Epithelial cell of esophagus (primary cell): ENCODE results near the gene PLSCR2.
"Not testable (repeated sequence)": the region's sequence is repeated elsewhere in the genome, so short reads cannot be mapped to it uniquely, and the experiment has no call there.

Source experiments
- DNase-seq: peaks from one replicate; pipeline ENCODE4 v3.0.0; 2010; ENCODE audit warnings: low read depth
- H3K4me3 ChIP-seq: 2 replicates; pipeline ENCODE4 v1.5.1; 2011; ENCODE audit warnings: mild to moderate bottlenecking, low read length, control low read depth
- TF ChIP-seq, protein P1 (sequence below): IDR thresholded peaks from 2 replicates; pipeline ENCODE4 v1.5.1; 2011; ENCODE audit warnings: low read depth, mild to moderate bottlenecking, low read length, control low read depth, inconsistent platforms; ENCODE audit not compliant: insufficient read depth; ENCODE audit errors: missing control alignments

The PLSCR2 gene

DNA sequence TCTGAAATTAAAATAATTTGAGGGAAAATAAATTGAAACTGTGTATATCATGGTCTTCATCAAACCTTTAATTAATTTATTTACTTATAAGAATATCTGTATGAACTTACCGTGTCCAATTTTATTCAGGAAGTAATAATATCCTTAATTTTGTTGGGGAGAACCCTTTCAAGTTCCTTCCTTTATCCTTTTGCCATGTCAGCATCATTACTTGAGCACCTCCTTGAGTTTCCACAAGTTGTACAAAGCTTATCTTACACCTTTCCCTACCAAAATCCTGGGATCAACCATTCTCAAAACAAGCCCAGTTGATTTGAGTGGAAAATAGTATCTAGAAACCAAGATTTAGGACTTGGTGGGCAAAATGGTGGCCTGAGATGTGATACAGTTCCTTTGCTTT is 37.3 kb downstream of the PLSCR2 start:
- TF ChIP-seq, protein P1, sequence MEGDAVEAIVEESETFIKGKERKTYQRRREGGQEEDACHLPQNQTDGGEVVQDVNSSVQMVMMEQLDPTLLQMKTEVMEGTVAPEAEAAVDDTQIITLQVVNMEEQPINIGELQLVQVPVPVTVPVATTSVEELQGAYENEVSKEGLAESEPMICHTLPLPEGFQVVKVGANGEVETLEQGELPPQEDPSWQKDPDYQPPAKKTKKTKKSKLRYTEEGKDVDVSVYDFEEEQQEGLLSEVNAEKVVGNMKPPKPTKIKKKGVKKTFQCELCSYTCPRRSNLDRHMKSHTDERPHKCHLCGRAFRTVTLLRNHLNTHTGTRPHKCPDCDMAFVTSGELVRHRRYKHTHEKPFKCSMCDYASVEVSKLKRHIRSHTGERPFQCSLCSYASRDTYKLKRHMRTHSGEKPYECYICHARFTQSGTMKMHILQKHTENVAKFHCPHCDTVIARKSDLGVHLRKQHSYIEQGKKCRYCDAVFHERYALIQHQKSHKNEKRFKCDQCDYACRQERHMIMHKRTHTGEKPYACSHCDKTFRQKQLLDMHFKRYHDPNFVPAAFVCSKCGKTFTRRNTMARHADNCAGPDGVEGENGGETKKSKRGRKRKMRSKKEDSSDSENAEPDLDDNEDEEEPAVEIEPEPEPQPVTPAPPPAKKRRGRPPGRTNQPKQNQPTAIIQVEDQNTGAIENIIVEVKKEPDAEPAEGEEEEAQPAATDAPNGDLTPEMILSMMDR: no peak
- no peak for DNase-seq
- H3K4me3 ChIP-seq: no peak overlapping the region

DNA sequence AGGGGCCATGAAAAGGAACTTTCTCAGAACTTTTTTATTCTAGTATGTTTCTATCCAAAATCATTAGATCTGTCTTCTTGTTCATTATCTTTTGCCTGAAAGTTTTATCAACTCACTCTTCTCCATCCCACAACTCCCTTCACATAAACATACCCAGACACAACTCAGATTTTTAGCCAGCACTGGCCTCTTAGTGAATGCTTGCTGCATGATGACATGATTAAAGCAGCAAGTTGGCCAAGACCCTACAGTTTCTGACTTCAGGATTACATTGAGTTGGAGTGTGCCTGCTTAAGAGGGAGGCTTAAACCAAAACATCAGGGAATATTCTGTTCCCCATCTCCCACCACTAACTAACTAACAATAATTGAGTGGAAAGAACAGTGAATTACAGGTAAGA is 38.1 kb downstream of the PLSCR2 start:
- TF ChIP-seq, protein P1: no peak
- no peak overlapping the region for H3K4me3 ChIP-seq
- no peak for DNase-seq

DNA sequence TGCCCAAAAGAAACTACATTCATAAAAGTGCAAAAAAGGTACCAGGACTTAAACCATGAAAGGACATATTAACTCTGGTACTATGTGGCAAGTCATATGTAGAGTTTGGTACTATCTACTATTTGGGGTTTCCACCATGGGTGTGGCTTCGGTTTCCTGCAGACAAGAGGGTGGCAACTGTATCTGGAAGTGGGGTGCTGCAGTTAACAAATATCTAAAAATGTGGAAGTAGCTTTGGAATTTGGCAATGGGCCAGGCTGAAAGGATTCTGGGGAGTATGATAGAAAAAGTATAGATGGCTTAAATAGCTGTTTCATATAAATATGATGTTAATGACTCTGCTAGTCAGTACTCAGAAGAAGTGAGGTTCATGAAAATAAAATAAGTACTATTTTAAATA is 44.0 kb downstream of the PLSCR2 start:
- DNase-seq: no peak
- H3K4me3 ChIP-seq: no peak overlapping the region
- TF ChIP-seq, protein P1: no peak

DNA sequence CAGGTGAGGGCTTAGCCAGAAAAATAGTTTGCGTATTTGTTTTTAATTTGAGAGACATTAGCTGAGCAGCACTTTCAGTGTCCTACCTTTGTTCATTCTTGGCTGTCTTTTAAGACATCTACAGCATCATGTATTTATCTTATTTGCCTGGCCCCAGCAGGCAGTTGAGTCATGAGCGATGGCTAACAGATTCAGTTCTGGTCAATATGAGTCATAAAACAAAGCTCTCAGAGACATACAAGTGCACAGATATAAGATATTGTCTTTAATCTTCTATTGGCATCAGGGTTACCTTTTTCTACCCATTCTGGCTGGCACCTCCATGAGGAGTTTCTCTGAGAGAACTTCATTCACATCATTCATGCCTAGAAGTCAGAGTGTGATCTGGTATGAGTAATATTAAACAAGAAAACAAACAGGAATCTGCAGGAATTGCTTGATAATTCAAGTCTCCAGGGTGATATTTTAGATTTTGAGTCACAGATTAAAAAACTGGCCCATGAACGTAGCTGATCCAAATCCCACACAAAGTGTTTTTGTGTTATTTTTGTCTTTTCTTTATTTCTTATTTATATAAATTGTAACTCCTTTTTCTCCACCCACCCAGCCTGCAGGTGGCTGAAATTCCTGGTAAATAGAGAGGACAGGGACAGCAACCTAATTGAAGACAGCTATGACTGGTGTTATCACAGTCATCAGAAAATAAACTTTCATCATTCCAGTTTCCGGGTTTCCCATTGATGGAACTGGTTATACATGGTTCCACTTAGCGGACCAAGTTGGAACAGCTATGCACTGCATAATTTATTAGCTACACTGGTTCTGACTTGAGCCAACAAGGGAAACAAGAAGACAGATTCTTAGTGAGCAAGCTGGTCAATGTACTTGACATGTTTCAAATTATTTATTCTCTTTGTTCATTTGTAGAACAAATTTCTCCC is 47.3 kb downstream of the PLSCR2 start:
- TF ChIP-seq, protein P1: no peak
- H3K4me3 ChIP-seq: no peak overlapping the region
- peak; percentile 85 for DNase-seq

DNA sequence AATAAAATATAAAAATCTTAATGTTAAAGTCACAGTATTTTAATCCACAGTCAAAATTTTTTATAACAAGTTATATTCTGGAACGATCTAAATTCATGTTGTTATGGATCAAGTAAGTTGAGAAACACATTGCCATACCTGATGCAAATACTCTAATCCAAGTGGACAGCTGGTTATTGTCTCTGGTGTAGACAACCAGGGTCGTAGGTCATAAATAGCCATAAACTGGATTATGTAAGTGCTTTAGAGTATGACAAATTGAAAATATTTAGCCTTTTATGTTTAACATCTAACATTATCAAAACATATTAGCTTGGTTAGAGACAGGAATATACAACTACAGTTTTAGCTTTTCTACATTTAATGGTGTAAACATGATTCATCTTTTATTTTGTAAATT is 53.0 kb downstream of the PLSCR2 start:
- DNase-seq: no peak
- no peak overlapping the region for H3K4me3 ChIP-seq
- TF ChIP-seq, protein P1: no peak

DNA sequence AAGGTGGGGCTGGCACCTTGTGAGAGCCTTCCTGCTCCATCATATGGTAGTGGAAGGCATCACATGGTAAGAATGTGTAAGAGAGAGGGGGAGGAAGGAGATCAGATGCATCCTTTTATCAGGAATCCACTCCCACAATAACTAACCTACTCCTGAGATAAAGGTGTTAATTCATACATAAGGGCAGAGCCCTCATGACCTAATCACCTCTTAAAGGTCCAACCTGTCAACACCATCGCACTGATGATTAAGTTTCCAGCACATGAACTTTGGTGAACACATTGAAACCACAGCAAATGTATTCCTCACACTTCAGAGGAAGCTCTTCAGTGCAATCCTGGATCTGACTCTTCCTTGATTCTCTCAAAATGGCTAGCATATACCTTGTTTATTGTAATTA is 55.4 kb downstream of the PLSCR2 start:
- TF ChIP-seq, protein P1: no peak
- DNase-seq: no peak
- no peak overlapping the region for H3K4me3 ChIP-seq

DNA sequence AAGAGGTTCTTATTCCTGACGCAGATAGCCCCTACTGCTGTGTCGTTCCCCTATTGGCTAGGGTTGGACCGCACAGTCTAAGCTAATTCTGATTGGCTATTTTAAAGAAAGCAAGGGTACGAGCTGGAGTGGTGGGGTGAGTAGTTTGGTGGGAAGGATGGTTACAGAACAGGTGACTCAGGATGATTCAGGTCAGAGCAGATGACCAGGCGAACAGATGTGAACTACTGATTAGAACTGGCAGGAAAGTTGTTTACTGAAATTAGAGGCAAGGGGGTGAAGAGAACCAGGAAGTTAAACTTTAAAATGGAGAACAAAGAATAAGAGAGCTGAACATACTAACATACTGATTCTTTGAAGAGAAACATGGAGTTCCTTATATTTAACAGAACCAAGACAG is 56.6 kb downstream of the PLSCR2 start:
- H3K4me3 ChIP-seq, DNase-seq: not testable (repeated sequence)
